Measurements from ENCODE around the gene TMEM52.

TMEM52 gene

DNA sequence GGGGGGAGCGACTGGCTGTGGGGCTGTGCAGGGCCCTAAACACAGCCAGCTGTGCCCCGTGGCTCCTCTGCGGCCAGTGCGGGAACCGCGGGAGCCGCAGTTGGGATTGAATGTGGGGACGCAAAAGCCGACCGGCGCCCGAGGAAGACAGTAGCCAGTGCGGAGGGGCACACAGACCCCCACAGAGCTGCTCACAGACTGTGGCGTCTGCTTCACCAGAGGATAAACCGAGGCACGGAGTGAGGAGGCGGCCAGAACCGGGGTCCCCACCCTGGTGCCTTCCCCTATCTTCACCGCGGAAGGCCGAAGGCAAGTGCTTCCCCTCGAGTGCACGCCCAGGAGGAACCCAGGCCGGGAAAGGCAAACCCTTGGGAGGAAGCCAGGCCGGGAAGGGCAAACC, 8.7 kb upstream of the TMEM52 start:
- no peaks in the 10 kb centered on the region for H3K9me3 Mint-ChIP-seq
- H3K4me1 Mint-ChIP-seq: no peaks in the 10 kb centered on the region
- DNase-seq: no peak
- no peaks in the 10 kb centered on the region for H3K36me3 Mint-ChIP-seq
- CTCF ChIA-PET: interaction anchor here (1.6 kb wide), 1 partner anchor 116 kb away, joined by 4 read pairs; no protein-coding TSS in a partner anchor
- H3K27ac Mint-ChIP-seq: no peak overlapping the region
- H3K27me3 Mint-ChIP-seq: no peaks in the 10 kb centered on the region
- H3K4me3 Mint-ChIP-seq: no peak overlapping the region

DNA sequence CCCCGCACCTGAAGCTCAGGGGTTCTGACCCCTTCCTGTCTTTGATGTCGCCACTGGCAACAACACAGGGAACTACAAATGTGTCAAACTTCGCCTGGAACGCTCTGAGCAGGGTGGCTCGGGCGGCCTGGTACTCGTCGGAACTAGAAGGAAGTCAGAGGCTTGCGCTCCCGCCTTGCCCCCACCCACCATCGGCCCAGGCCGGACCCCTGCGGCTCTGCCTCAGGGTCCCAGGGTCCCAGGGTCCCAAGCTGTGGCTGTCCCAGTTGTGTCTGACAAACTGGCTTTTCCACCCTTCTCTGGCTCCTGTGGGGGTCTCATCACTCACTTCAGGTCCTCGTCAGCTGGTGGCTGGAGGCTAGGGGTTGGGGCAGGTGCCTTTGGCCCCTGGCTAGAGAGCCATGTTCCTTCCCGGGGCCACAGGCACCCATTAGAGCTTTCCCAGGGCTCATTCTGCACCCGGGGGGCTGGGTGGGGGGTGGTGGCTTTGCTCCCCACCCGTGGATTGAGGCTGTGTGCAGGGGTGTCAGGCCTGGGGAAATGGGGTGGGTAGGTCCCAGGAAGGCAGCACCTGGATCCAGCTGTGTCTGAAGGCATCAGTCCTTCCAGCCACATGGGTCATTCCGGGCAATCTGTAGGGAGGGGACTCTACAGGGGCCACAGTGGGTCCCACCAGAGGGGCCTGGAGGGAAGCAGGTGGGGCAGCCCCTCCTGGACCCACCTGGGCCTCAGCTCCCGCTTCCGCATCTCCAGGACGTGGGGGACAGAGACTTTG, 8.0 kb upstream of the TMEM52 start:
- Mint-ChIP-seq H3K27ac (no peak overlapping the region), H3K27me3 (no peaks in the 10 kb centered on the region), H3K4me3 (no peak overlapping the region), H3K36me3 (no peaks in the 10 kb centered on the region), H3K4me1 (no peaks in the 10 kb centered on the region), H3K9me3 (no peaks in the 10 kb centered on the region)
- CTCF ChIA-PET: interaction anchor here (1.6 kb wide), 1 partner anchor 117 kb away, joined by 4 read pairs; no protein-coding TSS in a partner anchor
- DNase-seq: no peak

DNA sequence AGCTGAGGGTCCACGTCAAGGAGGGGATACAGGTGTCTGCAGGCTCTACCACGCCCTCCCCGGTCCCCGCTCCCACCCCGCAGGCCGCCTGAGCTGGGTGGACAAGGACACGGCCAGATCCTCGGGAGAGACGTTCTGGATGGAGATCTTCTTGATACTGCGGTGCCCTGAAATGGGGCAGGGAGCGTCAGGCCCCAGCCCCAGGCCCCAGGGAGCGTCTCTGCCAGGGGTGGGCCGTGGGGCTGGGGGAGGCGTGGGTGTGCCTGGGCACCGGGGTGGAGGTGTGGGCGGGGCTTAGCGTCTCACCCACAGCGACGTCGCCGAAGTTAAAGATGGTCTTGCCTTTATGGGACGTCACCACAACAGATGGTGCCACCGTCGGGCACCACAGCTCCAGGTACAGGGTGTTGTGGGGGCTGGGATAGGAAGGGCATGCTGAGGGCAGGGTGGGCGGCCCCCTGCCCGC, 7.3 kb upstream of the TMEM52 start:
- DNase-seq: no peak
- Mint-ChIP-seq H3K4me1 (no peaks in the 10 kb centered on the region), H3K36me3 (no peaks in the 10 kb centered on the region), H3K27ac (no peak overlapping the region), H3K4me3 (no peak overlapping the region), H3K9me3 (no peaks in the 10 kb centered on the region), H3K27me3 (no peaks in the 10 kb centered on the region)
- CTCF ChIA-PET: interaction anchor here (1.6 kb wide), 1 partner anchor 118 kb away, joined by 4 read pairs; no protein-coding TSS in a partner anchor

DNA sequence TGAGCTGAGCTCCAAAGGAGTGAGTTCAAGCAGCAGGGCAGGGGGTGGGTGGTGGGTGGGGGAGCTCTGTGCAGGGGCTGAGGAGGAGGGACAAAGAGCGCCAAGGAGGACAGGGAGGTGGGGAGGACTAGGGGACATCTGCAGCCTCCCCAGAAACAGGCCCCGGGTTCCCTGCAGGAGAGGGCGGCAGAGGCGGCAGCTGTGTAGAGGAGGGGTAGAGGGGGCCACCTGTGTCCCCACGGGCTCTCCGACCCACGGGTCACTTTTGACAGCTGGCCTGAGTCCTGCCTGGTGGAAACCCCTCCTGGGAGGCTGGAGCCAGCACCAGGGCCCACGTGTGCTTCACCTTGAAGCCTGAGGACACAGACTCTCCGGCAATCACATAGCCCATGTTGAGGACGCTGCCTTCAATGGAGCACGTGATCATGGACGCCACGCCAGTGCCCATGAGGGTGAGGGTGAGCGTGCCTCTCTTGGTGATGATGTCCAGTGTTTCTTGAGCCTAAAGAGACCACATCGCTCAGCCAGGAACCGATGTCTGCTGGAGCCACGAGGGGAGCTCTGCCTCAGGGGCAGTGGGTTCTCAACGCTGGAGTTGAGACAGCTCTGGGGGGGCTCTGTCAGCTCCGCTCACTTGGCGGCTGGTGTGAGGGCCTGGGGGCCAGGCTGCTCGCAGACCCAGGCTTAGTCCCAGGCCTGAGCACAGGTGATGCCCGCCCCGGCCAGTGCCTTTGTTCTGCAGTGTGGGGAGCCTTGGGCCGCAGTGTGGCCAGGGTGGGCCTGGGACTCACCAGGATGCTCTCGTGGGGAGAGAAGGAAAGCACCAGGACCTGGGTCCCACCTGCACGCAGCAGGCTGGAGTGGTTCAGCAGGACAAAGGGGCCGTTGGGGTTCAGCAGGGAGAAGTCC, 6.6 kb upstream of the TMEM52 start:
- Mint-ChIP-seq H3K27me3 (no peaks in the 10 kb centered on the region), H3K27ac (no peak overlapping the region), H3K4me3 (no peak overlapping the region), H3K4me1 (no peaks in the 10 kb centered on the region), H3K36me3 (no peaks in the 10 kb centered on the region), H3K9me3 (no peaks in the 10 kb centered on the region)
- CTCF ChIA-PET: no interaction called here
- no peak for DNase-seq

DNA sequence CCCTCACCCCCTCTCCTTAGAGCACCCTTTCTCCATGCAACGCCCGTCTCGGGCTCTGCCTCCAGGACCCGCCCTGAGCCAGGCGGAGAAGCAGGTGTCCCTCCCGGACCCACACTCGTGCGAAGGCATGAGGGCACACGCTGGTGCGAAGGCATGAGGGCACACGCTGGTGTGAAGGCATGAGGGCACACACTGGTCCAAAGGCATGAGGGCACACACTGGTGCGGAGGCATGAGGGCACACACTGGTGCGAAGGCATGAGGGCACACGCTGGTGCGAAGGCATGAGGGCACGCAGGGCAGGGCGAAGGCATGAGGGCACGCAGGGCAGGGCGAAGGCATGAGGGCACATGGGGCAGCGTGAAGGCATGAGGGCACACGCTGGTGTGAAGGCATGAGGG, 5.8 kb upstream of the TMEM52 start:
- CTCF ChIA-PET: no interaction called here
- no peaks in the 10 kb centered on the region for H3K27me3 Mint-ChIP-seq
- no peaks in the 10 kb centered on the region for H3K4me1 Mint-ChIP-seq
- H3K4me3 Mint-ChIP-seq: no peak overlapping the region
- no peaks in the 10 kb centered on the region for H3K36me3 Mint-ChIP-seq
- no peak overlapping the region for H3K27ac Mint-ChIP-seq
- H3K9me3 Mint-ChIP-seq: no peaks in the 10 kb centered on the region
- no peak for DNase-seq

DNA sequence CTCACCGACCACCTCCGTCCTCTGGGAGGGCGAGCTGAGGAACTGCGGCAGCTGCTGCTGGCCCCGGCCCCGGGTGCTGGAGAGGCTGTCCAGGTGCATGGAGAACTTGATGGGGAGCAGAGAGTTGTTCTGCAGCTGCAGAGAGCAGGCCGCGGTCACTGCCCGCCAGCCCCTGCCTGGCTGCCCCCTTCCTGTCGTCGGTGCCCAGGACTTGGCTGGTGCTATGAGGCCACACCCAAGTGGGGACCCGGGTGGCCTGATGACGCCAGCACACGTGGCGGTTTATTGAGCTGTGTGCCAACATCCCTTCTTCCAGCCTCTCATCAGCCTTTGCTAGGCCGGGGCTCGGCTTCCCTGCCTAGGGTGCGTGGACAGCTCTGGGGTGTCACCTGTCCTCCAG, 5.3 kb upstream of the TMEM52 start:
- CTCF ChIA-PET: interaction anchor here (1.3 kb wide), 1 partner anchor 122 kb away, joined by 3 read pairs; no protein-coding TSS in a partner anchor

DNA sequence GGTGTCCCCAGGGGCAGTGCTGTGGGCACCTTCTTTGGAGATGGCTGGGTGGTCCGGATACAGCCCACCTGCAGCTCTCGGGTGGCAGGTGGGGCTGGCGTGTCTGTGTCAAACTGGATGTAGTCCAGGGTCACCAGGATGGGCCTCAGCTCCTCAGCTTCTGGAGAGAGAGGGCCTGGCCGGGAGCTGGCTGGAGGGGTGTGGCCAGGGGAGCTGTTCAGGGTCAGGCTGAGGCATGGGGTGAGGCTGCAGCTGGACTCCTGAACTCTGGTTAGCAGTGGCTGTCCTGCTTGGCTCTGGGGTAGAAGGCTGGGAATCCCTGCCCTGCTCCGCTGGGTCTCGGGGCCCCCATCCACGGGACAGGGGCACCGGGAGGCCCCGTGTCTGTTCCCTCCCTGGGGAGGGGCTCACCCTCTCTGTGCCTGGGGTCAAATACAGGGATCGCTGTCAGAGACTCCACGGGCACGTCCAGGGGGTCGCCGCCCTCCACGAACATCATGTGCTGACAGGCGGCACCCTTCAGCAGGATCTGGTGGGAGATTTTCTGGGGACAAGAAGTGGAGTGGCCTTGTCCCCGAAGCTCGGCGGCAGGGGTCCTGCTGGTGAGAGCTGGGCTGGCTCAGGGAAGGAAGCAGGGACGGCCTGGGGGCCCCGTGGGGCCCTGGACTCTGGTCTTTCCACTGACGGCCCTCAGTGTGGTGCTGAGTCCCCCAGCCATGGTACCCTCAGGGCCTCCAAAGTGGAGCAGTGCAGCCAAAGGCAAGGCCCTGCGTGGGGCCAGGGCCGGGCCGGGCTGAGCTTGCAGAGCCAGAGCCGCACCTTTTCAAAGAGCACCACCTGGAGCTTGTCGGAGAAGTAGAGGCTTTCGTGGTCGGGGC, 4.1 kb upstream of the TMEM52 start:
- no peaks in the 10 kb centered on the region for H3K9me3 Mint-ChIP-seq

More for the DNA sequence above, 5.3 kb upstream of the TMEM52 start:
- H3K36me3 Mint-ChIP-seq: no peaks in the 10 kb centered on the region
- no peak overlapping the region for H3K27ac Mint-ChIP-seq
- no peak overlapping the region for H3K4me3 Mint-ChIP-seq
- H3K9me3 Mint-ChIP-seq: no peaks in the 10 kb centered on the region
- no peaks in the 10 kb centered on the region for H3K27me3 Mint-ChIP-seq
- peaks cover 2% of the 10 kb centered on the region for H3K4me1 Mint-ChIP-seq
- no peak for DNase-seq

DNA sequence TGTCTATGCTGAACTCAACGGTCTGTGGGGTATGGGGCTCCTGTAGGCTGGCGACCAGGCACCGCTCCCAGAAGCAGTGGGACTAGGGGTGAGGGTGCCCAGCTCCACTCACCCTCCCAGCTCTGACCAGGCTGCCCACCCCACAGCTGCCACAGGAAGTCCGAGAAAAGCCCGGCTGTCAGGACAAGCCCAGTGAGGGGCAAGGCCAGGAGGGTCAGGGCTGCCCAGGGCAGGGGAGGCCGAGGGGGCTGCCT, 3.5 kb upstream of the TMEM52 start:
- CTCF ChIA-PET: no interaction called here

More for the DNA sequence above, 4.1 kb upstream of the TMEM52 start:
- CTCF ChIA-PET: interaction anchor here (1.3 kb wide), 1 partner anchor 124 kb away, joined by 3 read pairs; no protein-coding TSS in a partner anchor
- Mint-ChIP-seq H3K4me1 (peaks cover 6% of the 10 kb centered on the region), H3K4me3 (no peak overlapping the region), H3K27me3 (peaks cover 2% of the 10 kb centered on the region), H3K36me3 (no peaks in the 10 kb centered on the region), H3K27ac (no peak overlapping the region)
- DNase-seq: no peak

DNA sequence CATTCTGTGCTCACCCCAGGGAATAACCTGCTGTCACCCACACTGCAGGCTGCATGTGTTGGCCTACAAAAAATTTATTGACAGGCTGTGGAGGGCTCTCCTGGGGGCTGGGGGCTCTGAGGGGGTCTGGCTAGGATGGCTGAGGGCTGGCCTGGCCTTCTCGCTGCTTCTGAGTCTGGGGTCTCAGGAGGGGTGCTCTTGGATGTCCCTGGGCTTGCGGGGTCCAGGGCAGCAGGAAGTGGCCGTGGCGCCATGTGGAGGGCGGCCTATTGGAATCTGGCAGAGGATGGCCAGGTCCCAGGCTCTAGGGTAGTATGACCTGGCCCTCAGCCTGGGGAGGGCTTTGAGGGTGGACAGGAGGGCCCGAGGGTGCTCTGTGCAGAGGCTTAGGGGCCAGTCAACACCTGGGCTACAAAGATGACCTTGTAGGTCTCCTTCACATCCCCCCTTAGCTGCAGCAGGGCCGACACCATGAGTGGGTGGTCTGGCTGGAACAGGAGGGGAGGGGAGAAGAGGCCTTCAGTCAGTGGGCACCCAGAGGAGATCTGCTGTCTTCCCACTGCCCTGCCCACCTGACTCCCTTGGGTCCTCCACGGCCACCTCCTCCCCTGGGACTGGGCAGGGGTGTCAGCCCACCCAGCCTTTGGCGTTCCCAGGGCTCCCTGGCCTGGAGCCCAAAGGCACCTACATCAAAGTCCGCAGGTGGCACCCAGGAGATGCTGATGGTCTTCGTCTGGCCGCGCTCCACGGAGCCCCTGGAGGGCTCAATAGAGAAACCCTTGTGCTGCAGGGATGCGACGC, 3.0 kb upstream of the TMEM52 start:
- Mint-ChIP-seq H3K4me1 (peaks cover 7% of the 10 kb centered on the region), H3K27ac (no peak overlapping the region), H3K4me3 (no peak overlapping the region), H3K36me3 (no peaks in the 10 kb centered on the region), H3K27me3 (peaks cover 13% of the 10 kb centered on the region), H3K9me3 (no peaks in the 10 kb centered on the region)
- DNase-seq: no peak
- CTCF ChIA-PET: no interaction called here

More for the DNA sequence above, 3.5 kb upstream of the TMEM52 start:
- no peak overlapping the region for H3K27ac Mint-ChIP-seq
- H3K27me3 Mint-ChIP-seq: peaks cover 7% of the 10 kb centered on the region
- H3K4me3 Mint-ChIP-seq: no peak overlapping the region
- DNase-seq: no peak
- H3K4me1 Mint-ChIP-seq: peaks cover 7% of the 10 kb centered on the region
- H3K9me3 Mint-ChIP-seq: no peaks in the 10 kb centered on the region
- no peaks in the 10 kb centered on the region for H3K36me3 Mint-ChIP-seq

DNA sequence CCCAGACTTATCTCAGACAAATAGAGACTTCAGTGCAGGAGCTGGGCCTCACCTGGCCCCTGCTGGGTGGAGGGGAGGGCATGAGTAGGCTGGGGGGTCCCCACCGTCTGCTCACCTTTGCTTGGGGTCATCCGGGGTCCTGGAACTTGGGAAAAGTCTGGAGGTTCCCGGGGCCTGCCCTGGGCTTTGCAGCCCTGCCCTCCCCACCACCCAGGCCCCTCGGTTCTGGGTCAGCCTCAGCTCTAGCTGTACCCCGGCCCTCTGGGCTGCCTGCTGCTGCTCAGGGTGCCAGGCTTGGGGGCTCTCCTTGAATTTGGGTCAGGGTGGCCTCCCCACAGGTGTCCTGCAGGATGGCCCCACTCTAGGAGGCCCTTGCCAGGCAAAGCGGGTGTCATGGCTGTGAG, 2.4 kb upstream of the TMEM52 start:
- no peak overlapping the region for H3K4me3 Mint-ChIP-seq
- DNase-seq: no peak
- H3K9me3 Mint-ChIP-seq: no peaks in the 10 kb centered on the region
- no peaks in the 10 kb centered on the region for H3K36me3 Mint-ChIP-seq
- CTCF ChIA-PET: no interaction called here
- H3K27me3 Mint-ChIP-seq: peaks cover 18% of the 10 kb centered on the region
- H3K4me1 Mint-ChIP-seq: peaks cover 7% of the 10 kb centered on the region
- H3K27ac Mint-ChIP-seq: no peak overlapping the region

DNA sequence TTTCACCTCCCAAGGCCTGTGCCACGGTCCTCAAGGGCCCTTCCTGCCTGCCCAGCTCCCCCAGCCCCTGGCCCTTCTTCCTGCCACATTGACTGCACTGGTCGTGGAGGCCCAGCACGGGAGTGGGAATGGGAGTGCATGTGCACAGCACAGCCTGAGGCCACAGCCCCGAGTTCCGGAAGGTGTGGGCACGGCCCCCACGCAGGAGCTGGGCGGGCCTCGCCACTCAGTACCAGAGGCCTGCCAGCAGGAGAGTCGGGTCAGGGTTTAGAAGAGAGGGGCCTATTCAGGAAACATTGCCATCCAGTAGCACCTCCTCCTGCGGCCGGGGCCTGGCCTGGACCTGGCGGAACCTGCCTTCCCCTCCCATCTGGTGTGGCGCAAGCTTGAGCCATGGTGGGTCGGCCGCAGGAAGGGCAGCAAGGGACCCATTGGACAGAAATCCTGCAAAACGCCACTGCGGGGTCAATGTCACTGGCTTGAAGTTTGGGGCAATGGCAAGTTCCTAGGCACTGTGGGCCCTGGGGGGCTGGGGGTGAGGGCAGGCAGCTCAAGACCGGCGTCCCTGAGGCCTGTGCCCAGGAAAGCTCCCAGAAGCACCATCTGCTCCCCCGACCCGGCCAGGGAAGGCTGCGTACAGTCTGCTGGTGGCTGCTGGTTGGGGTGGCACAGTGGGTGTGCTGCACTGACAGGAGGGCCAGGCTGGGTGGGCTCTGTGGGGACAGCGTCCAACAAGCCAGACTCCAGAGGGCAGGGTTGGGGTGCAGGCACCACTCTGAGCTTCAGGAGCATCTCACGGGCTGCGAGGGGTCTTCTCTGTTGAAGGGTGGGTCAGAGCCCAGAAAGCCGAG, 1.8 kb upstream of the TMEM52 start:
- Mint-ChIP-seq H3K9me3 (no peaks in the 10 kb centered on the region), H3K4me3 (no peak overlapping the region), H3K27me3 (peaks cover 24% of the 10 kb centered on the region), H3K4me1 (peaks cover 7% of the 10 kb centered on the region), H3K27ac (no peak overlapping the region), H3K36me3 (no peaks in the 10 kb centered on the region)
- DNase-seq: no peak
- CTCF ChIA-PET: no interaction called here

DNA sequence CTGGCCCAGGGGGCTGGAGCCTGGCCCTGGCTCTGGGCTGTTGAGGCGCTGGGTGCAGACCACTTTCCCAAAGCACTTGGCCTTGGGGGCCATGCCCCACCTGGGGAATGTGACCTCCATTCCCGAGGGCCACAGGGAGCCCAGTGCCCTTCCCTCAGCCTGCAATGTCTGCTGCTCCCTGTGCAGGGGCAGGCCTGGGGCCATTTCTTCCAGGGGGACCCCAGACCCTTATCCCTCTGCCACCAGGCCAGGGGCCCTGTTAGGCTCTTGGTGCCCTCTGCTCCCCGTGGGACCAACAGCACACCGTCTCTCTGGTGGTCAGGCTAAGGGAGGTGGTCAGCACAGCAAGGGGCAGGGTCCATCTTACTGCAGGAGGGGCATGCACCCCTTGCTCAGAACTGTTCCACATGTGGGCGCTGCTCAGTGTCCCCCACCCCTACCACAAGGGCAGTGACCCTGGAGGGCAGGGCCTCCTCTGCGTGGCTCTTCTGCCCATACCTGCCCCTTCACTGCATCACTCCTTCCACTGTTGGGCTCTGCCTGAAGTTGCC, 1.1 kb upstream of the TMEM52 start:
- no peak overlapping the region for H3K27ac Mint-ChIP-seq
- no peaks in the 10 kb centered on the region for H3K9me3 Mint-ChIP-seq
- H3K4me3 Mint-ChIP-seq: no peak overlapping the region
- no peaks in the 10 kb centered on the region for H3K36me3 Mint-ChIP-seq
- DNase-seq: no peak
- peaks cover 31% of the 10 kb centered on the region for H3K27me3 Mint-ChIP-seq
- H3K4me1 Mint-ChIP-seq: peaks cover 7% of the 10 kb centered on the region
- CTCF ChIA-PET: interaction anchor here (1.4 kb wide), 1 partner anchor 125 kb away, joined by 3 read pairs; no protein-coding TSS in a partner anchor

Data from activated naive CD4-positive, alpha-beta T cell treated with anti-CD3 and anti-CD28 coated beads, Interleukin-2, amount 10 ng/mL, durations not matched to agents 7 days and 5 days (primary cell).